NOMO-1 (cell line): ENCODE results near the gene SPEM2.
A peak's percentile ranks its signal among the peaks of the same experiment; 100 is the strongest.

Experiments
- DNase-seq, 2 experiments: peaks; one replicate each; lab custom pipeline; 2025; ENCODE audit not compliant: unreplicated experiment in 2 of 2; lab: John Stamatoyannopoulos, UW

The SPEM2 gene

DNA sequence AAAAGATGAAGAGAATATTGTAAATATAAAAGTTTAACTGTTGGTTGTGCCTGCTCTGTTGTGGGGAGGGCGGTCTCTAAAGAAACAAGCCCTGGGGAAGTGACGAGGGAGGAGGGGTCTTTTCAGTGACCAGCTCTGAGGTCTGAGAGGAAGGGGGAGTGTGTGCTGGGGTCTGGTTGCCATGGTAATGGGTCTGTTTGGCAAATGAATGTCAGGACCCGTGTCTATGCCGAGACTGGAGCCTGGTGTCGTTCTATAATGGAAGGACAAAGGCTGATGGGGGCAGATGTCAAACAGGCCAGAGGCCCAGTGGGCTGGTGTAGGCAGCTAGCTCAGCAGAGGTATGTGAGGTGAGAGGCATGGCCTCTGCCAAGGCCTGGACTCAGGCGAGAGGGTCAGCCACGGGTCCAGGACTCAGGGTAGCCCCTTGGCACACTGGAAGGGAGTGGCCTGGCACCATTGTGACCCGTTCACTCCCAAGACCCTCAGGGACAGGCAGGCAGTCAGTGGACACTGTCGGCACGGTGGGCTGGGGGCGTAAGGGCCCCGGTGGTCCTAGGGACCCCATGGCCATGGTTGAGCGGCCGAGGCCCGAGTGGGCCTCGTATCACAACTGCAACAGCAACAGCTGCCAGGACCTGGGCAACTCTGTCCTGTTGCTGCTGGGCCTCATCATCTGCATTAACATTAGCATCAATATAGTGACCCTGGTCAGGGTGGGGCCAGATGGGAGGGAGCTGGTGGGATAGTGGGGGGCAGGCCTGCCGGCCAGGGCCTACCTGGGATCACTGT is 5.4 kb upstream of the SPEM2 start, which contains the start of gene SPEM1:
TSS of gene SPEM1 (plus strand) at position 506 of the 792 bp plus-strand sequence. CDS start at position 567, 61 bp downstream.
- DNase-seq = no peak

DNA sequence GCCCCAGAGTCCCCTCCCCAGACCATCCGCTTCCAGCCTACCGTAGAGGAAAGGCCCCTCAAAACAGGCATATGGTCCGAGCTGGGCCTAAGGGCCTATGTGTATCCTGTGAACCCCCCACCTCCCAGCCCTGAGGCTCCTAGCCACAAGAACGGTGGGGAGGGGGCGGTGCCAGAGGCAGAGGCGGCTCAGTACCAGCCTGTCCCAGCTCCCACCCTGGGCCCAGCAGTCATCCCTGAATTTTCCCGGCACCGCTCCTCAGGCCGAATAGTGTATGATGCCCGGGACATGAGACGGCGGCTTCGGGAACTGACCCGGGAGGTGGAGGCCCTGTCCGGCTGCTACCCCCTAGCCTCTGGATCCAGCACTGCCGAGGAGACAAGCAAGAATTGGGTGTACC is 4.2 kb upstream of the SPEM2 start:
- no peak for DNase-seq

DNA sequence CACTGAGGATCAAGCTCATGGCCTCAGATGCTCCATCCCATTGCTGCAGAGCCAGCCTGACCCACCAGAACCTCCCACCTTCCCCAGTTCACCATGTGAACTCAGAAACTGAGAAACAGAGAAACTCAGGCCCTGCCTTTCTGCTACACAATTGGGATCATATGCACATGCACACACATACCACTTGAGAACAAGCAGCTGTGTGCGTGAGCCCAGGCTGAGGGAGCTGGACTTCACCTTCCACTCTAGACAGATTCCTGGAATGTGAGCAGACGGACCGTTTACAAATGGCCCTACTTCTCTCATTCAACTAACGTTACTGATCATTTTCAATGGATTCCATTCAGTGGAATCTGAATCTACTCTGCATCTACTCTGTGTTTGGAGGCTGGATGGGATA is 1.7 kb upstream of the SPEM2 start:
- DNase-seq = no peak

- no peak for DNase-seq
These were observed 340 bp downstream of the SPEM2 start for GRCh38 chr17:7425756-7426155.

- DNase-seq = no peak
These were observed 917 bp downstream of the SPEM2 start for GRCh38 chr17:7426203-7426863.

- DNase-seq = no peak
These were observed 1.6 kb downstream of the SPEM2 start for GRCh38 chr17:7426896-7427489.

- DNase-seq = no peak
These were observed 2.1 kb downstream of the SPEM2 start for GRCh38 chr17:7427549-7427948.

GRCh38 chr17:7428557-7428956 is 3.1 kb downstream of the SPEM2 start, which contains the start of gene SPEM3:
Gene SPEM3 (plus strand): TSS chr17:7428857. CDS start chr17:7428903, 46 bp downstream.
- DNase-seq = no peak

GRCh38 chr17:7429722-7430121 is 4.3 kb downstream of the SPEM2 start:
- DNase-seq = no peak

DNA sequence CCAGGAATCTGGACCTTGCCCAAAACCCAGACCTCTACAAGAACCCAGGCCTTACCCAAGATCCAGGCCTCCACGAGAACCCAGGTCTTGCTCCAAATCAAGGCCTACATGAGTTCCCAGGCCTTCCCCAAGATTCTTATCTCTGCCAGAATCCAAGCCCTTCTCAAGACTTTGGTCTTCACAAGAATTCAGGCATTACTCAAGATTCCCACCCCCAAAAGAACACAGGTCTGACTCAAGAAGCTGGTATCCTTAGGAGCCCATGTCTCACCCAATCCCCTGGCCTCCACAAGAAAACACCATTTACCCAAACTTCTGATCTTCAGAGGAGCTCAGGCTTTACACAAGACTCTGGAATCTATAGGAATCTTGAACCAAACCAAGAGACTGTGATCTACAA is 5.8 kb downstream of the SPEM2 start:
- DNase-seq = no peak

DNA sequence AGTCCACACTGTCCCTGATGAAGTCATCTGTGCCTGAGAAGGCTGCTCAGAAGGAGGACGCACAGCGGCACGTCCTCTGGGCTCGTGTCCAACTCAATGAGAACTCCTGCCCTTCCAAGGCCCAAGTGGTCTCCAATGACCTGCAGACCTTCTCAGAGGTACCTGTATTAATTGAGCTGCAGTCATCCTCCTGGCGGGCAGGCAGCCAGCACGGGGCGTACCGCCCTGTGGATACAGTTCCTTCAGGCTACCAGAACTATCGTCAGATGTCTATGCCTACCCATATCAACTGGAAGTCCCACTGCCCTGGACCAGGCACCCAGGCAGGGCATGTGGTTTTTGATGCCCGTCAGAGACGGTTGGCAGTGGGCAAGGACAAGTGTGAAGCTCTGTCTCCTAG is 6.9 kb downstream of the SPEM2 start:
- no peak for DNase-seq

GRCh38 chr17:7435676-7436555 is 10.5 kb downstream of the SPEM2 start:
- peak; percentile 69 to 74 for DNase-seq

- DNase-seq = peak; percentile 77 to 85
These were observed 11.3 kb downstream of the SPEM2 start for GRCh38 chr17:7436556-7437368.

GRCh38 chr17:7437369-7437863 is 12.0 kb downstream of the SPEM2 start:
- no peak for DNase-seq

DNA sequence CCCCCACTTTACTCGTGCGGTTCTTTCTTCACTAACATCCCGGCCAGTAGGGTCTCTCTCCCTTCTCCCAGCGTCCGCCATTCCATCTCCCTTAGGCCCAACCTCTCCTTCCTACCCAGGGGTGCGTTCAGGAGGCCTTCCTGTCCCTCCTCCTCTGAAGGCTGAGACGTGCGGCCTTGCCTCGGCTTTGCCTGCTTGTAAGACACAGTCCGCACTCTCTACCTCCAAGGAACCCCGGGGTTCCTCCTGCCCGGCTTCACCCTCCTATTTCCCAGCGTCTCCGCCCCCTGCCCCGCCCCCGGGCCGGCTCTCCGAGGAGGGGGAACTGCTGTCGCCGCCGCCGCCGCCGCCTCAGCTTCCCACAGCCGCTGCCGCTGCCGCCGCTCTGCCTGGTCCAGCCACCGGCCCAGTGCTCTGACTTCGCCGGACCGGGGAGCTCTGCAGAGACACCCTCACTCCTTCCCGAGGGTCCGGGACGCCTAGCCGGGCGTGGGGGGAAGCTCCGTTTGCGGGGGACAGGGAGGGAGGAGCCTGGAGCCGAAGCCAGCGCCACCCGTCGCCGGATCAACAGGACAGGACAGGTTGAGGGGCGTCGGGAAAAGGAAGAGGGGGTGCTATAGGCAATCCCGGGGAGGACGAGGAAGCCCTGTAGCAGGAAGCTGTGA is 12.7 kb downstream of the SPEM2 start:
- peak; percentile 39 to 49 for DNase-seq

DNA sequence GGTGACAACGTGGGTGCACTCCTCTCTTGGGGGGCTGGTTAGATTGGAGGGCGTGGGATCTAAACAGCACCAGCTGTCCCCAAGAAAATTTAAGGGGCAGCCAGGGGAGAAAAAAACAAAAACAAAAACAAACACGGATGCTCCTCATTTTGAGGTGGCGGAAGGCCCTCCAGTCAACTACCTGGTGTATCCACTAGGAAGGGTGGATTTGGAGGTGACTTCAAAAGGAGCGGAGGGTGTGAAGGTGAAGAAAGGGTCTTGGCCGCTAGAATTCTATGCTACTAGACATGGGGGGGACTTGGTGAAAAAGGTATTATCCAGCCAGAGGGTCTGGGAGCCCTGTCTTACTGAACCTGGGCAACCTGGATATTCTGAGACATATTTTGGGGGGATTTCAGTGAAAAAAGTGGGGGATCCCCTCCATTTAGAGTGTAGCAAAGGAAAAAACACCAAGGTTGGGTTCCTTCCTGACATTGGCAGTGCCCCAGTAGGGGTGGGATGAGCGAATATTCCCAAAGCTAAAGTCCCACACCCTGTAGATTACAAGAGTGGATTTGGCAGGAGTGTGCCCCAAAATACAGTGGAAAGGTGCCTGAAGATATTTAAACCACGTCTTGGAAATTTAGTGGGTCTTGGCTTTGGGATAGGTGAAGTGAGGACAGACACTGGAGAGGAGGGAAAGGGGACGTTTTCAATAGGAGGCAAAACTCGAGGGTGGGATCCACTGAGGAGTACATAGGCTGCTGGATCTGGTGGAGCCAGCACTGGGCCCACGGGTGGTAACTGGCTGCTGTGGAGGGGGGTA is 13.4 kb downstream of the SPEM2 start:
- DNase-seq = no peak

- DNase-seq = no peak
These were observed 14.2 kb downstream of the SPEM2 start, which contains the start of gene FGF11 for GRCh38 chr17:7439462-7440112. Gene FGF11 (plus strand): TSS chr17:7439512. CDS start chr17:7439621, 109 bp downstream.
